RCC 7860 (cell line): ENCODE results near the gene FGF12.
A peak's percentile ranks its signal among the peaks of the same experiment; 100 is the strongest.

Experiments used
- DNase-seq: peaks from one replicate; pipeline ENCODE4 v3.0.0-alpha.2; 2015; ENCODE audit warnings: low spot score
- FAIRE-seq: peaks from 2 replicates; lab custom pipeline; 2012; peaks lifted over from hg19 to GRCh38; lab: Jason Lieb, UNC

The FGF12 gene

GRCh38 chr3:192514754-192515663 lies 212.3 kb downstream of the FGF12 start:
- FAIRE-seq (no peak), DNase-seq (no peak)

GRCh38 chr3:192514081-192514753 lies 213.1 kb downstream of the FGF12 start:
- DNase-seq (no peak), FAIRE-seq (no peak)

DNA sequence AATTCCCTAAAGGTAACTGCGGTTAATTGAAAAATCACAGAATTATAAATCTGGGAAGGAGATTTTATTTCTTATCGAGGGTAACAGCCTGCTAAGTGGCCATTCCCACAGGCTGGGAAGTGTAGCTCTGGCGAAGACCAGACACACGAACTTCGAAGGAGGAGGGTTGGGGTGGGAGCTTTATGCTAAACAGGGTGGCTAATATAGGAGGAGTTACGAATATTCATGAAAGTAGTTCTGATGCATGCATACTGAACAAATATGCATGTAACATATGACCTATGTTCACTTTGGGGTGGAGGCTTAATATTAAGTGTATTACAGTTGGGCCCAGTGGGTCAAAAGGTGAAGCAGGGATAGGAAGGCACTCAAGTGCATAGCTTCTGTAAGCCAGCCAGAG lies 221.6 kb downstream of the FGF12 start:
- no peak for FAIRE-seq
- no peak for DNase-seq

- DNase-seq (no peak), FAIRE-seq (no peak)
Measured at GRCh38 chr3:192501401-192501800, 225.9 kb downstream of the FGF12 start.

DNA sequence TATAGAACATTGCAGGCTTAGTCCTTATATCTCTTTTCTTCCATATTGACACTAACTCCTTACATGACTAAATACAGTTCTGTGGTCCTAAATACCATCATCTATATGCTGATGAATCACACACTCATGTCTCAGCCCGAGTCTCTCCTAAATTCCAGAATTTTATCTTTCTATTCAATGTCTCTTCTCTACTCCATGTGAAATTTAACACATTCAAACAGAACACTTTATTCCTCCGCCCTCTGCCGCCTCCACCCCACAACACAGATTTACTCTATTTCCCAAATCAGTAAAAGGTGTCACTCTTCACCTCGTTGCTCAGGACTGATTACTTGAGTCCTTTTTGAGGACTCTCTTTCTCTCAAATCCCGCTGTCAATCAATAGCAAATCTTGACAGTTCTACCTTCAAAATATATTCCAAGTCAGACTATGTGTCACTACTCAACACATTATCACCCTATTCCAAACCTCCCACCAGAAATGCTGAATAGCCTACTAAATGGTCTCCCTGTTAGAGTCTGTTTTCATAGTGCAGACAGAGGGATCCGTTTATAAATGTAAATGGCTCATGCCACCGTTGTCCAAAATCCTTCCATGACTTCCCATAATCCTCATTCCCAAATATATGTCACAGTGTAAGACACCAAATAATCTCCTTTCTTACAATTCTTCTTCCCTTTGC lies 230.3 kb downstream of the FGF12 start:
- no peak for FAIRE-seq
- DNase-seq, result no peak

DNA sequence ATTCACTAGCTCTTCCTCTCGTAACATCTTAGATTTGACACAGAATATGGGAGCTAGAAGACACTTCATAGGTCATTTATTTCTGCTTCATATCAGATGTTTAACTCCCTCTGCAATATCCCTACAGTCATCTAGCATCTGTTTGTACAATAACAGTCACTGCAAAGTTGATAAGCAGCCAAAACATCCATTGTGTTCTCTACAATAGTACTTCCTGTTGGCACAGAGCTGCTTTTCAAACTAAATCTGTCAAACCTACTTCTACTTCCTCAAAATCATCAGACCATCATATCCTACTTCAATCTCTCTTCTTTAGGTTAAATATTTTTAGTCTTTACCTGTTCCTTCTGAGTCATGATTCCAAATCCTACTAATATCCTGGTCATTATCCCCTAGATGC lies 233.2 kb downstream of the FGF12 start:
- DNase-seq (no peak), FAIRE-seq (no peak)

- no peak for DNase-seq
Measured at GRCh38 chr3:192490720-192491119, 236.6 kb downstream of the FGF12 start.

GRCh38 chr3:192489579-192489978 lies 237.8 kb downstream of the FGF12 start:
- DNase-seq (no peak), FAIRE-seq (no peak)

More at GRCh38 chr3:192490720-192491119, 236.6 kb downstream of the FGF12 start:
- no peak for FAIRE-seq

- FAIRE-seq (no peak), DNase-seq (no peak)
Measured at GRCh38 chr3:192487033-192487432, 240.3 kb downstream of the FGF12 start.

DNA sequence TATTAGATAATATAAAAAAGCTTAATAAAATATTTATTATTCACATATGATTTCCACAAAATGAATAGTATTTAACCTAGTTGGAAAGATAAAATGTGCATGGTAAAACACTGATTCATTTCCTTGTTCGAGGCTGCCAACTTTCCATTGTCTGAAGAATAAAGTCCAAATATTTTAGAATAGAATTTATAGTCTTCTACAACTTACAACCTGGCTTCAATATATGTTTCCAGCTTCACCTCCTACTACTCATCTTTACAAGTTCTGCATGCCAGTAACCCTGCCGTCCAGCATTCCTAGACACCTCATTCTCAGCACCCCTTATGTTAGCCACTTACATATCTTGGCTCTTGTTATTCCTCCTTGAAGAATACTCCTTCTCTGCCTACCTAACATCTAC lies 244.5 kb downstream of the FGF12 start:
- FAIRE-seq, result no peak
- DNase-seq, result no peak

GRCh38 chr3:192482391-192482790 lies 244.9 kb downstream of the FGF12 start:
- DNase-seq (no peak), FAIRE-seq (no peak)

DNA sequence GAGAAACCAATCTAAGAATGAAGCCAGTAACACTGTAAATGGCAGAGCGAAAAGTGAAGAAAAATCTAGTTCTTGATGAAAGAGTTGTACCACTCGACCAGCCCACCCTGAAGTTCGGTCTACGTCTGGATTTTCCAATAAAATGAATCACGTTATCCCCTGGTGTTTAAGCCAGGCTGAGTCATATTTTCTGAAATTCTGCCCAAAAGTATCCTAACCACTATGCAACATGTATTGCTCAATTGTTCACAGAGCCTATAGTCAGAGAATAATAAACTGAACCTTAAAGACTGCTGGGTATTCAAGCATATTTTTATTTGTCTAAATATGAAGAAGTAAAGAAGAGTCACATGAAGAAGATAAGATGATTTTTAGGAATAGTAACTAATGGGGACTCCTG lies 245.7 kb downstream of the FGF12 start:
- DNase-seq (no peak), FAIRE-seq (no peak)

DNA sequence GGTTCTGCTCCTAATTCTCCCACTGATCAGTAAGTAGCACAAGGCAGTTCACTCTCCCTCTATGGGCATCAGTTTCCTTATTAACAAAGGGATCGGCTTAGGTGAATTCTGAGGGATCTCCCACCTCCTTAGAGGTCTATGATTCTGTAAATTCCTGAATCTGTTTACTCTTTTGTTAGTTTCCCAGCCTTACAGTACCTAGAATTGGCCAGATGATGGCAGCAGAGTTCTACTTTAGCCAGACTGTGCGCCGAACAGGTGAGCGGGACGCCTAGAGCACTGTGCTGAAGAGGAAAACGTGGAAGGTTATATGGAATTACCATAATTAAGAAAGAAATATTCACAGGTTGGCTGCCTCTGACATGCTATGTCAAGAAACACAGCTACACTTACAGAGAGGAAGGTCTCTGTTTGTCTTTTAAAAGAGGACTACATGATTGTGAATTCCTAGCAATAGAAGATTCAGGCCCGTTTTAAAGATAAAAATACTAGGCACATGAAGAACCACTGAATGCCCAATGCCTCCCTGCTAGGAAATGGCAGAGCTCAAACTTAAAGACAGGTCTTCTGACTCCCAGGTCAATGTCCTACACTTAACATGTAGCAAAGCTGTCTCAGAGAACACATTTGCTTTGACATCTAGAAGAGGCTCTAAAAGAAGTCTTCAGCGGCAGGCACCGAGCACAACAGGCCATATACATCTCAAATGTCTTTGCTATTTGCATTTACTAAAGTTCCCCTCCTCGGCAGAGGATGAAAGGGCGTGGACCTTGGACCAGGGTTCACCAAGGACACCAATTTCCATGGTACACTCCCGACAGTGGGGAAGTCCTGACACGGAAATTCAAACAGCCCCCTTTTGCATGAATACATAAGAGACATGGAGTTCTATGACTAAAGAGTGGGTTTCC lies 259.9 kb downstream of the FGF12 start:
- peak; percentile 41 for FAIRE-seq
- DNase-seq, result peak; percentile 30

DNA sequence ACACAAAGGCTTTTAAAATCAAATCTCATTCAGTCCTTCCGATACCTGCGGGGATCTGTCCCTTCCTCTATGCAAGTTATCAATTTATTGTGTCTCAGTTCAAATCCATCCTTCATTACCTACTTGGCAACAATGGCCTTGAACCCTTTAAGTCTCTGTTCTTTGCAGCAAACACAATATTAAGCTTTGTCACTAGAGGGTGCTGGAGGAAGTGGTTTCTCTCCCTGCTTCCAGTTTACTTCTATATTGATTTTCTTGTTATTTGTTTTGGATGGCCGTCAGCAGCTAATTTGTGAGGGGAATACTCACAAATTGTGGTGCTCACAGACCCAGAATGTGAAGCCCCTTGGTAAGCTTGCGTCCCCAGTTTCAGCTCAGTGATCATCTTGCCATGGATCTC lies 278.3 kb downstream of the FGF12 start:
- FAIRE-seq (no peak), DNase-seq (no peak)

DNA sequence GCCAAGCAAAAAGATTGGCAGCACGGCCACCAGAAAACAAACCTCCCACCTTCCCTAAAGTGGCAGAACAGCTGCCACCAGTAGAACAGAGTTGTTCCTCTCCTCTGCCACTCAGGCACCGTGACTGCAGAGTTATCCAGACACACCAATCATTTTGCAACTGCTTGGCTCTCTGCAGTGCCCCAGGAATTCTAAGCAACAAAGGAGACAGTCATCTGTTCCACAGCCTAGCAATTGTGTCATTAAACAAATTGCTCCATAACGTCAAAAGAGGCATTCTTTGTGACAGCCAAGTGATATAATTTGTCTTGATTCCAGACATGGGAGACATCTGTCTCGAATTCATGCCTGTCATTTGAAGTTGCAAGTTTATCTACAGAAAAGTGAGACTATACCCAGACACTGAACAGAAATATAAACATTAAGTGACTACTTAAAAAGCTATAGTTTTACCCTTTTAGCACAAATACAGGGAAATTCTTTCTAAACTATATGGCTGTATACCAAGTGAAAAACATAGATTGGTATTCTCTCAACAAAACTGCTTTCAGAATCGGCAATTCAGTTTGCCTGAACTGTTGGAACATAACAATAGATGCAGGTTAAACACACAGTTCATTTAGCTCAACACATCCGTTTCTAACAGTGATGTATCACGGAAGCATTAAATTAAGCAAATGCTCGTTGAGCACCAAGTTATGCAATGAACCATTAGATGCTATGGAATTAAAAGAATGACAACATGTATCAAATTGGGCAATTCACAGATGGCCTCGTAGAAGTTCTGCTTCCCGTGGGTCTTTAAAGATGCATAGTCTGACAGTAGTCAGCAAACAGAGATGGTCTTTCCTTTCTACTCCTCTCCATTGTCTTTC lies 281.3 kb downstream of the FGF12 start:
- DNase-seq (no peak), FAIRE-seq (no peak)

DNA sequence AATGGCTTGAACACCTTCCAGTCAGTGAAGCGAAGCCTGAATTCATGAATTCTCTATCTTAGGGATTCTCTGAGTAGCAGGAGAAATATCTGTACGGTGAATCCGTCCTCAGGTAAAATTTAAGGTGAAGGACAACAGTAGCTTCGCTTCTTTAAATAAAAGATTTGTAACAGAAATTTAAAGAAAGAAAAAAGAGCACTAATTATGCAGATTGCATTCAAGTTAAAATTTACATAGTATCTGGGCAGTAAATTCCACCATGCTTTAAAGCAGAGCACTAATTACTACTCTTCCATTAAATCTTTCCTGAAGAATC lies 282.6 kb downstream of the FGF12 start:
- FAIRE-seq, result no peak
- no peak for DNase-seq

DNA sequence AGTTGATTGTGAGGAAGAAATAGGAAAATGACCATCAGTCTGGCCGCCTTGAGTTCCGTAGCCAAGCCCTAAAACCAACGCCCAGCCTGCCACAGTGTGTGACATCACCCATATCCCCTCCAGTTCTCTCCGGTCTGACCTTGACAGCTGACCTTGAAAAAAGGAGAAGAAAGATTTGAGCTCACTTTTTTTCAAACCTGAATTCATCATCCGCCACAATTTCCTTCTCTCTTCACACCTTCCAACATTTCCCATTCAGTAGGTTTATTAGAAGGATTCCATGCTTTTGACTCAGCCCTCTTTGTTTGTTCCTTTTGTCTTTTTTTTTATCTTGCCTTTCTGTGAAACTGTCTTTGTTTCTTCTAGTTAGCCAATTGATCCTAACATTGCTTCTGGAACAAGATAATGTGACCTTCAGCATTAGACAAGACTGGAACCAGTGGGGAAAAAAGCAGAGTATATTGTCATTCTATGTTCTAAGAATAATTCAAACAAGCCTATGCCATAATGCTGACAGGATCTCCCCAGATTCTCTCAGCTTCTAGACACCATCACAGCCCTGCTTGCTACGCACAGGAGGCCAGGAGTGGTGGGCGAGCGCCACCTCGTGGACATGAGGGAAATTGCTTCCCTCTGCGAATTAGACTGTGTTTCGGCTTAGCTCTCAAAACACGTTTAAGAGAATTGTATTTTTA lies 283.1 kb downstream of the FGF12 start:
- FAIRE-seq, result peak; percentile 62
- peak; percentile 22 for DNase-seq

DNA sequence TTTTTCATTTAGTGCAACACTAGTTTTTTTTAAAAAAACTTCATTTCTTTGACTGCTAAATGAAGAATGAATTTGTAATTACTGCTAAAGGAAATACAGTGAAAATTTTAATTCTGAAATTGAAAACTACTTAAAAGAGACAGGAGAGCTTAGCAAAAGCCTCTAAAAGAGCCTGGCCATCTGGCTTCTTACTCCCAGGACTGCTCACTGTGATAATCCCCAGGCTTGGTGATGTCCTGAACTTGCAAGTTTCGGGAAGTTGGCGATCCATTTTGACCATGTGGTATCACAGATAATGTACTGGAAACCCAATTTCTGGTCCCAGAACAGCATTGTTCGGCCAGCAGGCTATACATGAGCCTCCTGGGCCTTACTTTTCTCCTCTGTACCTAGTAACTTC lies 292.1 kb downstream of the FGF12 start:
- FAIRE-seq, result no peak
- DNase-seq, result no peak

DNA sequence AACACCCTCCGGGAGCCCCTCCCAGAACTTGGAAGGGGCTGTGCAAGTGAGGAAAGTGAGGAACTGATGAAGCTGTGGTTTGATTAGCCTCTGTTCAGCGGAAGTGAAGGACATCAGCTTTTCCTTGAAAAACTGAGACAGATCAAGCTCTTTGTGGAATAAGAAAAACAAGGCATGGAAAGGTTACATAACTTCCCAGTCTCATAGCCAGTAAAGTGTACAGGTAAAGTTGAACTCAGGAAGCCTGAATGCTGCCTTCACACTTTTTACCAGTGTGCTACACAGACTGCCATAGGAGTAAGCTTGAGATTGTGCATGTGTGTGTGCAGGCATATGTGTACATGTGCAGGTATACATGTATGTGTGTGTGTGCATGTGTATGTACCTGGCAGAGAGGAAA lies 293.2 kb downstream of the FGF12 start:
- FAIRE-seq (no peak), DNase-seq (no peak)
